ENCODE results near the gene GANAB. TPM values are rescaled to one million over a fixed set of nuclear protein-coding genes. Genes with fewer than 3 reads are reported as not detected.

Gene GANAB
- total RNA-seq, 2 donors from 2014 or later, result 310 to 312 TPM

DNA sequence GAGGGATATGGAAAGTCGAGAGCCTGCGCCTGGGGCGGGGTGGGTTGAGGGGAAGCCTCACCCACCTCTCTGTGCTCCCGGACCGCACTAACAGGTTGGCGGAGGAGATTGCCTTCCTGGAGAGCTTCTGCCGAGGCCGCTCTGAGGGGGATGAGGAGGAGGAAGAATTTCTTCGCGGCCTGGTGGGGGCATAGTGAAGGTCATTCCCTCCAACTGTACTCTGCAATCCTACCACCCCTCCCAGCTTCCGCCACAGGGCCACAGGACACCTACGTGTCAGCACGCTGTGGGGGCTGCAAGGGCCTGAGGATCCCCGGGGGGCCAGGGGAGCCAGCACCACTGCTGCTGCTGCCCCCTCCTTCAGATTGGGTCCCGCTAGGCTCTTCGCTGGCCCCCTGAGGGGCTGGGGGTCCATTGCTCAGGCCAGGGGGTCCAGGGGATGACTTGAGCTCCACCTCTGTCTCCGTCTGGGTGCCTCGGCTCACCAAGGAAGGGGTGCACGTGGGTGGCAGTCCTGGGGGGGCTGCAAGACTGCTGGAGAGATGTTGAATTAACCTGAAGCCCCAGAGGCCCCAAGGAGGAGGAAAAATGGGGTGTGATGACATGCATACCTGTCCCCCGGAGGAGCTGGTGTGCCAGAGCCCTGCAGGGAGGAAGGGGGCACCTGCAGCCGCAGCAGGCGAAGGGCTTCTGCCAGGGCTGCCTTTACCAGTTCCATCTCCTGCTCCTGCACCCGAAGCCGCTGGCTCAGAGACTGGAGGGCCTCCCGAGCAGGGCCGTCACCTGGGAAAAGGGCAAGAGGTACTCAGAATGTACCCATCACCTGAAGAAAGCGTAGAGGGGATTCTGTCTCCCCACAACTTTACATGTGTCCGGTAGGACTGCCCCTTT, 35.4 kb downstream of the GANAB start:
- ATAC-seq (replicated peaks in 1 of 2) (no peak), DNase-seq (no peak)
- Mint-ChIP-seq H3K4me3 (peak overlapping the region; percentile 96 to 98), H3K27me3 (ENCODE audit: low read depth) (no peaks in the 10 kb centered on the region), H3K27ac (peak overlapping the region; percentile 97), H3K4me1 (ENCODE audit: low read depth) (peaks cover 56% of the 10 kb centered on the region), H3K36me3 (ENCODE audit: insufficient read depth in 2 of 2) (peaks cover 9 to 16% of the 10 kb centered on the region in 2 donors), H3K9me3 (no peaks in the 10 kb centered on the region)

DNA sequence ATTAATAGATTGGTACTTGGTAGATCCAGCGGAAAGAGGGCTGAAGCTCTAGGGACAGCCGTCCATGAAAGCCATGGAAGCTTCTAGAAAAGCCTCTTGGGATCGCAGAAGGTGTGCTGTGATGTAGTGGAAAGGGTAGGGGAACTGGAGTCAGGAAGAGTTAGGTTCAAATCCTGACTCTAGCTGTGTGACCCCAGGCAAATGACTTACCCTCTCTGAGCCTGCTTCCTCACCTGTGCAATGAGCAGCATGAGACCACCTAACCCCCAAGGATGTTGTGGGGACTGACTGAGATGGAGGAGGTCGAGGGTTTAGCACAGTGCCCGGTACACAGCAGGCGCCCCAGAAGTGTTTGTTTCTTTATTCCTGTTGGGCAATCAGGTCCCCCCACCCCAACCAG, 36.0 kb downstream of the GANAB start:
- peaks cover 9 to 16% of the 10 kb centered on the region in 2 donors for H3K36me3 Mint-ChIP-seq (ENCODE audit: insufficient read depth in 2 of 2)
- H3K27me3 Mint-ChIP-seq (ENCODE audit: low read depth), result no peaks in the 10 kb centered on the region
- peak overlapping the region; percentile 96 to 98 for H3K4me3 Mint-ChIP-seq
- H3K27ac Mint-ChIP-seq, result peak overlapping the region; percentile 56
- peaks cover 50% of the 10 kb centered on the region for H3K4me1 Mint-ChIP-seq (ENCODE audit: low read depth)
- ATAC-seq (replicated peaks in 1 of 2) (no peak), DNase-seq (no peak)
- no peaks in the 10 kb centered on the region for H3K9me3 Mint-ChIP-seq

GRCh38 chr11:62608776-62609175, 37.6 kb downstream of the GANAB start:
- DNase-seq (no peak), ATAC-seq (replicated peaks in 1 of 2) (no peak)
- Mint-ChIP-seq H3K36me3 (ENCODE audit: insufficient read depth in 2 of 2) (peaks cover 9 to 24% of the 10 kb centered on the region in 2 donors), H3K27me3 (ENCODE audit: low read depth) (no peaks in the 10 kb centered on the region), H3K4me1 (ENCODE audit: low read depth) (peaks cover 46% of the 10 kb centered on the region), H3K9me3 (no peaks in the 10 kb centered on the region), H3K27ac (peak overlapping the region; percentile 1), H3K4me3 (no peak overlapping the region)

DNA sequence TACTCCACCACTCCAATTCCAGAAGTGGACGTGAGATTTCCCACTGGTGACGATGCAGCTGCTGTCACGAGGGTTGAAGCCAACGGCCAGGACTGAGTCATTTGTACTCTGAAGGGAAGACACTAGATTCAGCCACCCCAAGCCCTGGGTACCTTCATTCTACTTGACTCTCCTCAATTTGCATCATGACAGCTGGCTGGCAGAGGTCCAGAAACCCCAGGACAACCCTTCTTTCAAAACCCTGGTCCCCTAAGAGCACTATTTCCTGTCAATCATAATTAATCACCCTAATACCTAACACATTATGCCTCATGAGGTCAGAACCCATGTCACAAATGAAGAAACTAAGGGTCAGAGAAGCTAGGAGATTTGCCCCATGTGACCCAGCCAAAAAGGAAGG, 38.7 kb downstream of the GANAB start:
- H3K4me1 Mint-ChIP-seq (ENCODE audit: low read depth), result peaks cover 48% of the 10 kb centered on the region
- no peaks in the 10 kb centered on the region for H3K9me3 Mint-ChIP-seq
- H3K27ac Mint-ChIP-seq, result no peak overlapping the region
- H3K27me3 Mint-ChIP-seq (ENCODE audit: low read depth), result no peaks in the 10 kb centered on the region
- no peak overlapping the region for H3K4me3 Mint-ChIP-seq
- no peak for ATAC-seq (replicated peaks in 1 of 2)
- H3K36me3 Mint-ChIP-seq (ENCODE audit: insufficient read depth in 2 of 2), result peaks cover 14 to 29% of the 10 kb centered on the region in 2 donors
- no peak for DNase-seq

- Mint-ChIP-seq H3K36me3 (ENCODE audit: insufficient read depth in 2 of 2) (peaks cover 10 to 28% of the 10 kb centered on the region in 2 donors), H3K4me1 (ENCODE audit: low read depth) (peaks cover 47% of the 10 kb centered on the region), H3K27me3 (ENCODE audit: low read depth) (no peaks in the 10 kb centered on the region), H3K9me3 (no peaks in the 10 kb centered on the region), H3K4me3 (no peak overlapping the region), H3K27ac (no peak overlapping the region)
- DNase-seq, result no peak
- ATAC-seq (replicated peaks in 1 of 2), result no peak
These were observed 40.5 kb downstream of the GANAB start for GRCh38 chr11:62605902-62606301.

DNA sequence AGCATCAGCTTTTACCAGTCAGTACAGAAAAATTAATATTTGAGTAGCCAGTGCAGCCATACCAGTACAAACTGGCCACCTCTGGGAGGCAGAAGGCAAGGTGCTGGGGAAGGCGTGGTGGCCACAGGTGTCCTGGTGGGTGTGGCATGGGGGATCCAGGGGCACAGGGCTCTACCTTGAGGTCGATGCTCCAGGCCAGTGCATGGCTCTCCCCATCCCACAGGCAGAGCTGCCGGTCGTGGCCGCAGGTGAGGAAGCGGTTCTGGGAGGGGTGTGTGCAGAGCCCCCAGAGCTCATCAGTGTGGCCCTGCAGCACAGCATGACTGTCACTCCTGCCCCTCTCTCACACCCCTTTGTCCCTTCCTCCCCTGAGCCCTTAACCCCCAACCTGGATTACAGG, 40.9 kb downstream of the GANAB start:
- H3K36me3 Mint-ChIP-seq (ENCODE audit: insufficient read depth in 2 of 2), result peaks cover 12 to 28% of the 10 kb centered on the region in 2 donors
- H3K27ac Mint-ChIP-seq, result peak overlapping the region; percentile 20
- DNase-seq (no peak), ATAC-seq (replicated peaks in 1 of 2) (no peak)
- H3K9me3 Mint-ChIP-seq, result no peaks in the 10 kb centered on the region
- H3K4me1 Mint-ChIP-seq (ENCODE audit: low read depth), result peaks cover 43% of the 10 kb centered on the region
- H3K4me3 Mint-ChIP-seq, result no peak overlapping the region
- no peaks in the 10 kb centered on the region for H3K27me3 Mint-ChIP-seq (ENCODE audit: low read depth)

GRCh38 chr11:62604460-62605120, 41.8 kb downstream of the GANAB start:
- DNase-seq, result no peak
- H3K9me3 Mint-ChIP-seq, result no peaks in the 10 kb centered on the region
- no peak for ATAC-seq (replicated peaks in 1 of 2)
- no peak overlapping the region for H3K27ac Mint-ChIP-seq
- H3K36me3 Mint-ChIP-seq (ENCODE audit: insufficient read depth in 2 of 2), result peaks cover 16 to 29% of the 10 kb centered on the region in 2 donors
- no peak overlapping the region for H3K4me3 Mint-ChIP-seq
- H3K27me3 Mint-ChIP-seq (ENCODE audit: low read depth), result no peaks in the 10 kb centered on the region
- peaks cover 42% of the 10 kb centered on the region for H3K4me1 Mint-ChIP-seq (ENCODE audit: low read depth)

GRCh38 chr11:62603776-62604299, 42.6 kb downstream of the GANAB start:
- H3K9me3 Mint-ChIP-seq, result no peaks in the 10 kb centered on the region
- H3K4me1 Mint-ChIP-seq (ENCODE audit: low read depth), result peaks cover 46% of the 10 kb centered on the region
- no peak overlapping the region for H3K27ac Mint-ChIP-seq
- peaks cover 19 to 36% of the 10 kb centered on the region in 2 donors for H3K36me3 Mint-ChIP-seq (ENCODE audit: insufficient read depth in 2 of 2)
- H3K27me3 Mint-ChIP-seq (ENCODE audit: low read depth), result no peaks in the 10 kb centered on the region
- no peak for DNase-seq
- no peak for ATAC-seq (replicated peaks in 1 of 2)
- peak overlapping the region in 1 of 2 donors; percentile 68 for H3K4me3 Mint-ChIP-seq

- no peak for DNase-seq
- no peaks in the 10 kb centered on the region for H3K9me3 Mint-ChIP-seq
- peaks cover 24 to 41% of the 10 kb centered on the region in 2 donors for H3K36me3 Mint-ChIP-seq (ENCODE audit: insufficient read depth in 2 of 2)
- peaks cover 51% of the 10 kb centered on the region for H3K4me1 Mint-ChIP-seq (ENCODE audit: low read depth)
- peak overlapping the region; percentile 52 to 68 for H3K4me3 Mint-ChIP-seq
- H3K27ac Mint-ChIP-seq, result peak overlapping the region; percentile 9
- no peak for ATAC-seq (replicated peaks in 1 of 2)
- H3K27me3 Mint-ChIP-seq (ENCODE audit: low read depth), result no peaks in the 10 kb centered on the region
These were observed 43.4 kb downstream of the GANAB start for GRCh38 chr11:62603072-62603408.

DNA sequence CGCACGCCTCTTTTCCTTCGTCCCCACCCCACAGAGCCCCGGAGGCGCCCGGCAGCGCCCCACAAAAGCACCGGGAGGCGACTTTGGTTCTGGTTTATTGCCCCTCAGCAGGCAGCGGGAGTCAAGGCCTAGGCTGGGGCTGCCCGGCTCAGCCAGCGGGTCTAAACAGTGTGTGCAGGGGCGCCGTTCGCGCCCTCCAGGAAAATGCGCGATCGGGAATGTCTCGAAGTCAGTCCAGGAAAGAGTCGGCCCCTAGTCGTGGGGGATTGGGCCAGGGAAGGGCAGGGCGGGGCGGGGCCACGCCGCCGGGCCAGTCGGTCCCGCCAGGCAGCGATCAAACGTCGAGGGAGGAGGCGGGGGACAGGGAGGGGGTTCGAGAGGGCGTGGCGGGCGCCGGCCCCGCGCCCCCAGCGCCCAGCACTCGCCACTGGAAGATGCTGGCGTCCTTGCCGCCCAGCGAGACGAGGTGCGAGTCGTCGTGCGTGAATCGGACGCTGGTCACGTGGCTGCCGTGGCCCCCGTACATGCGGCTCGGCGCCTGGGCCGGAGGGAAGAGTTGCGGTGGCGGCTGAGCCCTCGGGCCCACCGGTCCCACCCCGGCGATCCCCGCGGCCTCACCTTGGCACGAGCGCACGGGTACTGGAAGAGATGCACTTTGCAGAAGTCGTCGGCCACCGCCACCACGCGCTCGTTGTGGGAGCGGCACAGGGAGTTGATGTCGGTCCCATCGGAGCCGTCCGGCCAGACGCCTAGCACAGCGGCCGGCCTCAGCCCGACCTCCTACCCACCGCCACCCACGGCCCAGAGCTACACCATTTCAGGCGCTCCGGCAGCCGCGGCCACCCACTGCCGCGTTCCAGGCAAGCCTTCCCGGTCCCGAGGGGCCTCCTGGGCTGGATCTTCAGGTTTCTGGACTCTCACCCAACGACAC, 44.0 kb downstream of the GANAB start:
- Mint-ChIP-seq H3K27me3 (ENCODE audit: low read depth) (no peaks in the 10 kb centered on the region), H3K27ac (peak overlapping the region; percentile 73), H3K36me3 (ENCODE audit: insufficient read depth in 2 of 2) (peaks cover 25 to 46% of the 10 kb centered on the region in 2 donors), H3K4me1 (ENCODE audit: low read depth) (peaks cover 52% of the 10 kb centered on the region), H3K4me3 (peak overlapping the region; percentile 93 to 98), H3K9me3 (no peaks in the 10 kb centered on the region)
- DNase-seq (peak in 1 of 2 donors; percentile 37), ATAC-seq (replicated peaks in 1 of 2) (no peak)

DNA sequence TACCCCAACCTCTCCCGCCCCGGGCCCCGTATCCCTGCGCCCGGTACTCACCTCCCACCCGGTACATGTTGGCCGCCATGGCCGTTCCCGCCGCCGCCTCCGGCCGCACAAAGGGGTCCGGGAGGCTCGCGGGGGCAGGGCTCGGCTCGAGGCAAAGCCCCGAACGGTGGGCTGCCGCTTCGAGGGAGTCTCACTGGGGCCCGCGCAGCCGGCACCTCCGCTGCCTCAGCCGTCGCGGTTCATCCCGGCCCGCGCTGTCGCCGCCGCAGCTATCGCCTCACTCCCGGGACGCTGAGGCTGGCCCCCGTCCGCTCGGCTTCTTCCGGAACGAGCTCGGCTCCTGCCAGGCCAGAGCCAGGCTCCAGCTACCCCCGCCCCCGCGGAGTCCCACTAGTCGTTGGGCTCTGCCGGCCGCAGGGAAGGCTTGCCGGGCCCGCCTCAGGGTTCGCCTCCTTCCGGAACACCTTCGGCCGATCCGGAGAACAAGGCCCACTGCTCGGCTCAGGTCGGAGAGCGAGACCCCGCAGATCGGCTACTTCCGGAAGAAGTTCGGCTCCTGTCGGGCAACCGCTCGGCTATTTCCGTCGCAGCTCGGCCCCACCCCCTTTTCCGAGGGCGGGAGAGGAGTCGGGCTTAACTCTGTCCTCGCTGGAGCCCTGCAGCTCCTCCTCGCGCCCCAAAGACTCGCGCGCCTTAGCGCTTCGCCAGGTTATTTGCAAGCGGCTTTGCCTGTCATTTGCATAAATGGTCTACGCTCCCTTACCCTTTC, 44.9 kb downstream of the GANAB start, which contains the start of gene MTA2:
TSS of gene MTA2 (minus strand) at position 494 of the 769 bp plus-strand sequence. CDS start at position 79, 415 bp downstream.
- DNase-seq (peak; percentile 100), ATAC-seq (replicated peaks in 1 of 2) (peak; percentile 84)
- Mint-ChIP-seq H3K36me3 (ENCODE audit: insufficient read depth in 2 of 2) (peaks cover 28 to 48% of the 10 kb centered on the region in 2 donors), H3K4me1 (ENCODE audit: low read depth) (peaks cover 55% of the 10 kb centered on the region), H3K27ac (peak within 1 kb of the TSS; percentile 98), H3K9me3 (no peaks in the 10 kb centered on the region), H3K4me3 (peak within 1 kb of the TSS; percentile 93 to 98), H3K27me3 (ENCODE audit: low read depth) (no peaks in the 10 kb centered on the region)

DNA sequence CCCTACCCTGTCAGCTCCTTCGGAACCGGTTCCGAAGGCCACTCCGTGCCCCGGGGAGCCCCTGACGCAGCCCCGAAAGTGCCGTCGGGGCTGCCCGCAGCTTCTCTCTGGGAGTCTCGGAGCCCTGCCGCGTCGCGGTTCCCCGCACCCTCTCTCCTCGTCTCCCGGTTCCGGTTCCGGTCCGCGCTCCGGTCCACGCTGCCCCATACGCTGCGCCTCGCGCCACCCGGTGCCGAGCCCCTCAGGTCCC, 45.4 kb downstream of the GANAB start:
- ATAC-seq (replicated peaks in 1 of 2), result peak; percentile 25 to 34
- Mint-ChIP-seq H3K27ac (peak overlapping the region; percentile 90), H3K9me3 (no peaks in the 10 kb centered on the region), H3K36me3 (ENCODE audit: insufficient read depth in 2 of 2) (peaks cover 28 to 48% of the 10 kb centered on the region in 2 donors), H3K27me3 (ENCODE audit: low read depth) (no peaks in the 10 kb centered on the region), H3K4me1 (ENCODE audit: low read depth) (peaks cover 55% of the 10 kb centered on the region), H3K4me3 (peak overlapping the region; percentile 93 to 98)
- DNase-seq, result peak; percentile 67 to 68
